ENCODE measurements around the gene PRMT6. TPM values are rescaled to one million over a fixed set of nuclear protein-coding genes. Genes with fewer than 3 reads are reported as not detected.
A peak's percentile ranks its signal among the peaks of the same experiment; 100 is the strongest.
"Not testable (repeated sequence)": the region's sequence is repeated elsewhere in the genome, so short reads cannot be mapped to it uniquely, and the experiment has no call there.

PRMT6 gene
- 20.3 and 27.0 TPM in 2 replicates for total RNA-seq (2014; rRNA removed; shearing (Covaris generic); ENCODE audit: low replicate concordance)

DNA sequence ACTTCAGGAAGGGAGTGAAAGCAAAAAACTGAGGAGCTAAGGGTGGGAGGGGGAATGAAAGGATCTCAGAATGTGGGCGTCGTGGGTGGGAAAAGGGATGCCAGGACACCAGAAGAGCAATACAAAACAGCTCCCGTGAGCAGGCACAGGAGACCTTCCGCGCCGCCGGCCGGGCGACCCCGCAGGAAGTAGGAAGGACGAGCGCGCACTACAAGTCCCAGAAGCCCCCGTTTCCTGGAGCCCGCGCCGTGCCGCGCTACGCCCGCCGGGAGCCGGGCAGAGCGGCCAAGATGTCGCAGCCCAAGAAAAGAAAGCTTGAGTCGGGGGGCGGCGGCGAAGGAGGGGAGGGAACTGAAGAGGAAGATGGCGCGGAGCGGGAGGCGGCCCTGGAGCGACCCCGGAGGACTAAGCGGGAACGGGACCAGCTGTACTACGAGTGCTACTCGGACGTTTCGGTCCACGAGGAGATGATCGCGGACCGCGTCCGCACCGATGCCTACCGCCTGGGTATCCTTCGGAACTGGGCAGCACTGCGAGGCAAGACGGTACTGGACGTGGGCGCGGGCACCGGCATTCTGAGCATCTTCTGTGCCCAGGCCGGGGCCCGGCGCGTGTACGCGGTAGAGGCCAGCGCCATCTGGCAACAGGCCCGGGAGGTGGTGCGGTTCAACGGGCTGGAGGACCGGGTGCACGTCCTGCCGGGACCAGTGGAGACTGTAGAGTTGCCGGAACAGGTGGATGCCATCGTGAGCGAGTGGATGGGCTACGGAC, at the start of gene PRMT6:
Gene PRMT6 (plus strand): TSS at position 249 of the 771 bp plus-strand sequence. CDS start 42 bp downstream, at position 291.
- in situ Hi-C loops (cut with HindIII; ENCODE audit: low pct_unique_long_range_greater_than_20kb, low sequenced_read_pairs), result no loop called here
- DNase-seq (ENCODE audit: low read depth), result peak; percentile 75

DNA sequence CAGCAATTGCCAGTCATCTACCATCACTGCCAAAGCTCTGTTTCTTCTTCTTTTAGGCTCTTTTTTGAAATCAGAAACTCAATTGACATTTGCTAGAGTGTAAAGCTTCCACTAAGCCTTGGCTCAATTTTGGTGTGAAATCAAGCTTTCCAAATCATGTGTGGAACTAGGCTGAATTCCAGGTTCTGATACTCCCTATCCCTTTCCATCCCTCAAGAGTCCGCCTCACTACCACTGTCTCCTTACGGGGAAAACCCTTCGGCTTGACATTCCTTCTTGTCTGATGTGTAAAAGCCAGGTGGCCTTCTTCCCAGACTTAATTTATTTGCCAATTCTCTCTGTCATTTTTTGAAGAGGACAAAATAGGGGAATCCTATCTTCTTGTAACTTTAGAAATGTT, 47.2 kb upstream of the PRMT6 start:
- no peak for DNase-seq (ENCODE audit: low read depth)
- in situ Hi-C loops (cut with HindIII; ENCODE audit: low pct_unique_long_range_greater_than_20kb, low sequenced_read_pairs), result no loop called here

DNA sequence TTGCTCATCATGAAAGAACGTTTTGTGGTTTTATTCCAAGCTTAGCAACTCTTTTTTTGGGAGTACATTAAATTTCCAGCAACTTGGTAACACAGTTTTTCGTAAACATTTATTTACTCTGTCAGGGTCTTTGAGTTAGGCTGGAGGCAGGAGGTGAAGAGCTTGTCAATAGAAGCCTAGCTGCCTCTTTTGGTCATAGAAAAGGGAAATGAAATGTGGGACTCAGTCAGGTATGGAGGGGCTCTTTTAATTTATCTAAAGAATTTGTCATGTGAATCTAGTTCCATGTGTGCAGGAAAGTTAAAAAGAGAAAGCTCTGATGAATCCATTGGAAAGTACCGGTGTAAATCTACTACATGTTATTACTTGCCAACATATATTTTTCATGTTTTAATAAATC, 45.9 kb upstream of the PRMT6 start:
- no peak for DNase-seq (ENCODE audit: low read depth)
- in situ Hi-C loops (cut with HindIII; ENCODE audit: low pct_unique_long_range_greater_than_20kb, low sequenced_read_pairs), result no loop called here

DNA sequence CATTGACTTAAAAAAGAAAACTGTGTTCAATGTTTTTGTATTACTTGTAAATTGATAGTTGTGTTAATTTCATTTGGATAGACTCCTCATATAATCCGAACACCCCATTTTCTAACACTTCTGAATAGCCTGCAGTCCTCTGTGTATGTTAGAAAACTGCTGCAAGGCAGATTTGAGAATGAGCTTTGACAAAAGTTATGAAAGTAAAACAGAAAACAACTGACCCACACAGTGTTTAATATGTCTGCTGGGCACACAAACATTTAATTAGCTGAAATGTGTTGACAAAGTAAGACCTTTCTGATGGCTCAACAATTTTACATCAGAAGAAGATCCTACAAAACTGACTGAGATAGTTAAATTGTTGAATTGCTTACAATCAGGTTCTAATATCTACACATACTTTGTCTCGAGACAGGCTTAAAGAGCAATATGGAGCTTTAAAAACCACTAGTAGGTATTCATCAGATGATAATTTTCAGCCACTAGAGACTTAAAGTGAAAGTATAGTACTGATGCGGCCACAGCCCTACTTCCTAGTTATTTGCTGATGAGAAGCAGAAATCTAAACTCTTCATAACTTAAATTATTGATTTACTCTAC, 40.0 kb upstream of the PRMT6 start:
- in situ Hi-C loops (cut with HindIII; ENCODE audit: low pct_unique_long_range_greater_than_20kb, low sequenced_read_pairs), result no loop called here
- no peak for DNase-seq (ENCODE audit: low read depth)

DNA sequence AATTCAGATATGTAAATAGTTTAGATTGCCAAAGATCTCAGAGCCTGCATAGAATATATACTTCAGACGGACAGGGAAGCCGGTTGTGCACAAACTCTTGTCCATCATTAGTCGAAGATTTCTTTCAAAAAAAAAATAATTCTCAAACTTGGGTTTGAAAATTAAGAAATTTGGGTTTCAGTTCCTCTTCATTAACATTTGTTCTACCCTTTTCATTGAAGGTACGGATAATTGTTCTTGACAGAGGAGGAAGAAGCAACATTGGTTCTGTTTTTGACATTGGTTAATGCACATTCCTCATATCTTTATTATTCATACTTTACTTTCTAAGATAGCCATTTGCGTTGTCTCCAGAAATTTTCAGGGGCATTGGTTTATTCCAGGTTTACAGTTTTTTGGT, 38.0 kb upstream of the PRMT6 start:
- DNase-seq (ENCODE audit: low read depth), result no peak
- in situ Hi-C loops (cut with HindIII; ENCODE audit: low pct_unique_long_range_greater_than_20kb, low sequenced_read_pairs), result no loop called here

DNA sequence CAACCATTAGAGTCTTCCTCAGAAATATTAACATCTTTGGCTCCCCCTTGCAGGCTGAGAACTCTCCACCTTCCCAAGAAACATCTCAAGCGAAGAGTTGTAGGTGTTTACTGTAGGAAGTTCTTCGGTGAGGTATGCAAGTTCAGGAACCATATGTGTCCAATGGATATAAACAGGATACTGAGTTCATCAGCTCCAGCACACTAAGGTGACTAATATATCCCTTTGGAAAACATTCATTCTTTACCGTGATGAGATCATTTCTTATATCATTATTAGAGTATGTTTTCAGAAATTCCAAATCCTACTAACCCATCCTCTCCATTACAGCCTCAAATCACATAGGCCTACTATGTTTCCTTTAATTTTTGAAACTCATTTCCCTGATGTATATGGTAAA, 37.3 kb upstream of the PRMT6 start:
- in situ Hi-C loops (cut with HindIII; ENCODE audit: low pct_unique_long_range_greater_than_20kb, low sequenced_read_pairs), result no loop called here
- DNase-seq (ENCODE audit: low read depth), result no peak

DNA sequence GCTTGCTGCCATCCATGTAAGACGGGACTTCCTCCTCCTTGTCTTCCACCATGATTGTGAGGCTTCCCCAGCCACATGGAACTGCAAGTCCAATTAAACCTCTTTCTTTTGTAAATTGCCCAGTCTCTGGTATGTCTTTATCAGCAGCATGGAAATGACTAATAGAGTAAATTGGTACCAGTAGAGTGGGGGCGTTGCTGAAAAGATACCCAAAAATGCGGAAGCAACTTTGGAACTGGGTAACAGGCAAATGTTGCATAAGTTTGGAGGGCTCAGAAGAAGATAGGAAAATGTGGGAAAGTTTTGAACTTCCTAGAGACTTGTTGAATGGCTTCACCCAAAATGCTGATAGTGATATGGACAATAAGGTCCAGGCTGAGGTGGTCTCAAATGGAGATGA, 17.6 kb upstream of the PRMT6 start:
- in situ Hi-C loops (cut with HindIII; ENCODE audit: low pct_unique_long_range_greater_than_20kb, low sequenced_read_pairs); DNase-seq (ENCODE audit: low read depth): not testable (repeated sequence)

DNA sequence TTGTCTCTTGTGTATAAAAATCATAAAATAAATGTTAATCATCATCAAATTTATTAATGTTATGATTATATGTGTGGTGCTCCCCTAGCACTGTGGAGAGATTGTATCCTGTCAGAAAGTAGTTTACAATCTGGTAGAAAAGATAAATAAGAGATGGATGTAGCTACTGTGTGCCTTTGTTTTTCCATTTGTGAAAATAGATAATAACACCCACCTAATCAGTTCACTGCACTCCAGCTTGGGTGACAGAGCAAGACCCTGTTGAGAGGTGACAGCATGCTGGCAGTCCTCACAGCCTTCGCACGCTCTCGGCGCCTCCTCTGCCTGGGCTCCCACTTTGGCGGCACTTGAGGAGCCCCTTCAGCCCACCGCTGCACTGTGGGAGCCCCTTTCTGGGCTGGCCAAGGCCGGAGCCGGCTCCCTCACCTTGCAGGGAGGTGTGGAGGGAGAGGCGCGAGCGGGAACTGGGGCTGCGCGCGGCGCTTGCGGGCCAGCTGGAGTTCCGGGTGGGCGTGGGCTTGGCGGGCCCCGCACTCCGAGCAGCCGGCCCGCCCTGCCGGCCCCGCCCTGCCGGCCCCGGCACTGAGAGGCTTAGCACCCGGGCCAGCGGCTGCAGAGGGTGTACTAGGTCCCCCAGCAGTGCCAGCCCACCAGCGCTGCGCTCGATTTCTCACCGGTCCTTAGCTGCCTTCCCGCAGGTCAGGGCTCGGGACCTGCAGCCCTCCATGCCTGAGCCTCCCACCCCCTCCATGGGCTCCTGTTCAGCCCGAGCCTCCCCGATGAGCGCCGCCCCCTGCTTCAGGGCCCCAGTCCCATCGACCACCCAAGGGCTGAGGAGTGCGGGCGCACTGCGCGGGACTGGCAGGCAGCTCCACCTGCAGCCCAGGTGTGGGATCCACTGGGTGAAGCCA, 11.9 kb upstream of the PRMT6 start:
- DNase-seq (ENCODE audit: low read depth); in situ Hi-C loops (cut with HindIII; ENCODE audit: low pct_unique_long_range_greater_than_20kb, low sequenced_read_pairs): not testable (repeated sequence)

DNA sequence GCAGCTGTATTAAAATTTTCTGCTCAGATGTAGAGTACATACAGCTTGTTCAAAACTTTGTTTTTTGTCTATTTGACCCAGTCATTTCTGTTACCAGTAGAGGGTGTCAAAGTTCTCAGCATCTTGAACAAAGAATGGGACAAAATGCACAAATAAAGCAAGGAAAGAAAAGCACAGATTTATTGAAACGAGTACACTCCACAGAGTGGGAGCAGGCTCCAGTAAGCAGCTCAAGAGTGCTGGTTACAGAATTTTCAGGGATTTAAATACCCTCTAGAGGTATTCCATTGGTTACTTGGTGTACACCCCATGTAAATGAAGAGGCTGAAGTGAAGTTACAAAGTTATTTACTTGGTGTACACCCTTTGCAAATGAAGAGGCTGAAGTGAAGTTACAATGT, 8.9 kb upstream of the PRMT6 start:
- in situ Hi-C loops (cut with HindIII; ENCODE audit: low pct_unique_long_range_greater_than_20kb, low sequenced_read_pairs), result no loop called here
- DNase-seq (ENCODE audit: low read depth), result no peak

DNA sequence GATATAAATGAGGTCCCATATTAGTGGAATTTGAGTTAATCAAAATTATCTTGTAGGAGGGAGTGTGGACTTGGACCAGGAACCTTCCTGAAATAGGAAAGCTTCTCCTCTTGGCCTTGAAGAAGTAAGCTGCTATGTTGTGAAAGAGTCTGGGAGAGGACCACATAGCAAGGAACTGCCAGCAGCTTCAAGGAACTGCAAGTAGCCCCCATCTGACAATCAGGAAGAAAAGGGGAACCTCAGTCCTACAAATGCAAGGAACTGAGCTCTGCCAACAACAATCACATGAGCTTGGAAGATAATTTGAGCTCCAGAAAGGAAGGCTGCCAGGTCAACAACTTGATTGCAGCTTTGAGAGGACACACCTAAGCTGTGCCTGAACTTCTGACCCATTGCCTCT, 8.2 kb upstream of the PRMT6 start:
- in situ Hi-C loops (cut with HindIII; ENCODE audit: low pct_unique_long_range_greater_than_20kb, low sequenced_read_pairs), result no loop called here
- no peak for DNase-seq (ENCODE audit: low read depth)

DNA sequence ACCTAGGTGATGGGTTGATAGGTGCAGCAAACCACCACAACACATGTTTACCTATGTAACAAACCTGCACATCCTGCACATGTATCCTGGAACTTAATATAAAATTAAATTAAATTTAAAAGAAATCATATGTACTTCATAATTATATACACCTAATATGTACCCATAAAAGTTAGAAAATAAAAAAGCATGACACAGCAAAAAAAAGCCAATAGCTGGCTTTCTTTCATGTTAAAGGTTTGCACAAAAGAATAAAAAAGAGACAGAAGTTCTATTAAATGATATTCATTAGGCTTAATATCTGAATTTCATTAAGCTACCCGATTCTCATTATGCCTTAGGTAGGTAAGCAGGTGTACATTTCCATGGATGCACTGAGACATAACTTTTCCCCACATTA, 5.2 kb upstream of the PRMT6 start:
- DNase-seq (ENCODE audit: low read depth), result no peak
- in situ Hi-C loops (cut with HindIII; ENCODE audit: low pct_unique_long_range_greater_than_20kb, low sequenced_read_pairs), result no loop called here

DNA sequence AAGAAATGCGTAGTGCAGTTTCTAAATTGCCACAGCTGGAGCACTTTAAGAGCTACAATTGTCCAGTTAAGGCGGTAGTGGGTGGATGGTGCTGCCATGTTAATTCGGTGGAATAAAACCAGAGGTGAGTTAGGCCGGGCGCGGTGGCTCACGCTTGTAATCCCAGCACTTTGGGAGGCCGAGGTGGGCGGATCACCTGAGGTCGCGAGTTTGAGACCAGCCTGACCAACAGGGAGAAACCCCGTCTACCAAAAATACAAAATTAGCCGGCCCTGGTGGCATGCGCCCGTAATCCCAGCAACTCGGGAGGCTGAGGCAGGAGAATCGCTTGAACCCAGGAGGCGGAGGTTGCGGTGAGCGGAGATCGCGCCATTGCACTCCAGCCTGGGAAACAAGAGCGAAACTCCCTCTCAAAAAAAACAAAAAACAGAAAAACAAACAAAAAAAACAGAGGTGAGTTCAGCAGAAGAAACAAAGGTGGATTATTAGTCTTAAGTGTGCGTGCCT, 502 bp upstream of the PRMT6 start:
- DNase-seq (ENCODE audit: low read depth); in situ Hi-C loops (cut with HindIII; ENCODE audit: low pct_unique_long_range_greater_than_20kb, low sequenced_read_pairs): not testable (repeated sequence)

DNA sequence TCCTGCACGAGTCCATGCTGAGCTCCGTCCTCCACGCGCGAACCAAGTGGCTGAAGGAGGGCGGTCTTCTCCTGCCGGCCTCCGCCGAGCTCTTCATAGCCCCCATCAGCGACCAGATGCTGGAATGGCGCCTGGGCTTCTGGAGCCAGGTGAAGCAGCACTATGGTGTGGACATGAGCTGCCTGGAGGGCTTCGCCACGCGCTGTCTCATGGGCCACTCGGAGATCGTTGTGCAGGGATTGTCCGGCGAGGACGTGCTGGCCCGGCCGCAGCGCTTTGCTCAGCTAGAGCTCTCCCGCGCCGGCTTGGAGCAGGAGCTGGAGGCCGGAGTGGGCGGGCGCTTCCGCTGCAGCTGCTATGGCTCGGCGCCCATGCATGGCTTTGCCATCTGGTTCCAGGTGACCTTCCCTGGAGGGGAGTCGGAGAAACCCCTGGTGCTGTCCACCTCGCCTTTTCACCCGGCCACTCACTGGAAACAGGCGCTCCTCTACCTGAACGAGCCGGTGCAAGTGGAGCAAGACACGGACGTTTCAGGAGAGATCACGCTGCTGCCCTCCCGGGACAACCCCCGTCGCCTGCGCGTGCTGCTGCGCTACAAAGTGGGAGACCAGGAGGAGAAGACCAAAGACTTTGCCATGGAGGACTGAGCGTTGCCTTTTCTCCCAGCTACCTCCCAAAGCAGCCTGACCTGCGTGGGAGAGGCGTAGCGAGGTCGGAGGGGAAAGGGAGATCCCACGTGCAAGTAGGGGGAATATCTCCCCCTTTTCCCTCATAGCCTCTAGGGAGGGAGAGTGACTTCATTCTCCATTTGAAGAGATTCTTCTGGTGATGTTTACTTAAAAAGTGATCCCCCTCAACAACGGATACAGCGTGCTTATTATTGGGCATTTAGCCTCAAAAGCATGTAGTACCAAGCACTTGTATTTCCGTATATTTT, 991 bp downstream of the PRMT6 start:
- in situ Hi-C loops (cut with HindIII; ENCODE audit: low pct_unique_long_range_greater_than_20kb, low sequenced_read_pairs), result no loop called here
- DNase-seq (ENCODE audit: low read depth), result peak; percentile 69

DNA sequence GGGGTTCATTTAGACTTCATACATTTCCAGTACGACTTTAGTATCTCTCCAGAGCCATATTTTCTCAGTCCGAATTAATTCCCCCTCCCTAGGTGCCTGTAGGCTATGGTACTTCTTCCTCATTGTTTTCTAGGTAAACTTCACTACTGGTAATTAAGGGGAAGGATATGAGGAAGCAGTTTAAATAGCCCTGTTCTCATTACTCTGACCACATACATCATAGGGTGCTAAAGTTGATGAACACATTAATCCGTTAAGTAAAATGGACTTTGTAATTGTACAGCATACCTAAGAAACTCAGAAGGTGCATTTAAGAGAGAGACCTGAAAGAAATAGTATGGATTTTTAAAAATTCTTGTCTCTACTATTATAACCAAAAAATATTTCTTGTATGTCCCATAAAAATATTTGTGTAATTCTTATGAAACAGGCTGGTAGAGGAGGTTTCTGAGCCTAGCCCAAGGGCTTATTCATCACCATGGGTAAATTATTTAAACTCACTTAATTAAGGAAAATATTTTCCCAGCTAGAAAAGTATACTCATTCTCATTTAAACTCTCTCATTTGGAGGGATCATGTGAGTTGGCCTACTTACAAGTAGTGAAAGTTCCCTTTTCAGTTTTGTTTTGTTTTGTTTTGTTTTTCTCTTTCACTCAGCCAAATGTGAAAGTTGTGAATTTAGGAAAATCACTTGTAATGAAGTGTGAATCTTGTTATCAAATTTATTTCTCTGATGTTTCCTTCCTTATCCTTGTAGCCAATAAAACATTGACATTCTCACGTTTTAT, 2.0 kb downstream of the PRMT6 start:
- no peak for DNase-seq (ENCODE audit: low read depth)

DNA sequence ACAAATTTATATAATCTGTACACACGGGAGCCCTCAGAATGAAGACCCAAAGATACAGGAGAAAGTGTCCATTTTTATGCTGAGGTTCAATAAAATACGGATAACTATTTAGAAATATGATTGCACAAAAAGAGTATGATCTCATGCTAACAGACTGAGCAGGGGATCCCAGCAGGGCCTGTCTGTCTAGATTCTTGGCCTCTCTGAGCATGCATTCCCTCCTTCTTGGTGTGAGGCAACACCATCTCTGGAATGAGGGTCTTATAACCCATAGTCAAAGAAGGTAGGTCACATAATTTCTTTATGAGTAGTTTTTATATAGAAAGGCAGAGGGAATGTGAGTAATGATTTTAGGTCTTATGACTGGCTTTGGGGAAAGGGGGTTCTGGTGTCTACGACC, 5.4 kb downstream of the PRMT6 start:
- in situ Hi-C loops (cut with HindIII; ENCODE audit: low pct_unique_long_range_greater_than_20kb, low sequenced_read_pairs), result no loop called here
- DNase-seq (ENCODE audit: low read depth), result no peak

More for the DNA sequence above, 2.0 kb downstream of the PRMT6 start:
- in situ Hi-C loops (cut with HindIII; ENCODE audit: low pct_unique_long_range_greater_than_20kb, low sequenced_read_pairs), result no loop called here

DNA sequence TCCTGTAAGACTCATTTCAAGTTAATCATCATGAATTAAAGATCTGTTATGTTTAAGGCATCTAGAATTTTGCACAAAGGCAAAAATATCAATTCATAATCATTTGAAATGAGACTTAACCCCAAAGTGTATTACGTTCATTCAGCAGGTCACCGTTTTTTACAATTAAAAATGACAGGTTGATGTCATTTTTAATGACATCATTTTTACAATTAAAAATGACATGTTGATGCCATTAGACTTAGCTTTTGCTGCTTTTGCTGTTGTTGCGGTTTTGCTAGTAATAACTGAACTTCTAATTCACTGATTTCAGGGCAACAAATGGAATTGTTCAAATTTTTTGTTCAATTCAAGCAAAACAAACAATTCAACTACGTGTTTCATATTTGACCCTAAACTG, 17.0 kb downstream of the PRMT6 start:
- DNase-seq (ENCODE audit: low read depth), result no peak
- in situ Hi-C loops (cut with HindIII; ENCODE audit: low pct_unique_long_range_greater_than_20kb, low sequenced_read_pairs), result no loop called here

DNA sequence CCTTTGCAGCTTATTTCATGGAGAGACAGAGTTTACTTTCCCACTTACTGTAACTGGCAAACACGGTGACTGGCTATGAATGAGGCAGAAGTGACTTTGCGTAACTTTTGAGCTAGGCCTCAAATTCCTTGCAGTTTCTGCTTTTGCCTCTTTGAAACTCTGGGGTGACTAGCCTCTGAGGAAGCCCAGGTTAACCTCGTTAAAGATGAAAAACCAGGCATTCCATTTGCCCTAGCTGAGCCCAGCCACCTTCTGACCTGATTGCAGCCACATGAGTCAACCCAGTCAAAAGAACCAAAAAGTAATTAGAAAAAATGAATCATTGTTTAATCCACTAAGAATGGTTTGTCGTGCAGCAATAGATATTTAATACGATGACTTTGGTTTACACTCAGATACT, 20.4 kb downstream of the PRMT6 start:
- DNase-seq (ENCODE audit: low read depth), result peak; percentile 66
- in situ Hi-C loops (cut with HindIII; ENCODE audit: low pct_unique_long_range_greater_than_20kb, low sequenced_read_pairs), result no loop called here
